ENCODE measurements around the gene CFAP210. TPM values are rescaled to one million over a fixed set of nuclear protein-coding genes. Genes with fewer than 3 reads are reported as not detected.
A peak's percentile ranks its signal among the peaks of the same experiment; 100 is the strongest.

The CFAP210 gene
- total and polyA plus RNA-seq, 4 donors, result 0.02 to 0.42 (median 0.21) TPM

- no peak for TF ChIP-seq ATF3 (IDR thresholded peaks at IDR 0.05)
Measured at GRCh38 chr2:169694894-169695260, 672 bp upstream of the CFAP210 start (continued).

GRCh38 chr2:169693360-169693759, 845 bp downstream of the CFAP210 start:
- no peak for DNase-seq (ENCODE audit: low spot score)
- no peak overlapping the region for H3K9ac ChIP-seq (ENCODE audit: low read depth in 1 of 2, low read length in 2 of 2)
- peak overlapping the region in 1 of 2 donors; percentile 32 for H3K27ac ChIP-seq (ENCODE audit: low read depth in 1 of 2, low read length in 2 of 2)
- H3K9me3 ChIP-seq (ENCODE audit: control insufficient read depth in 4 of 4, low read length in 3 of 4), result no peaks in the 10 kb centered on the region
- 6% methylated on average over 4 of the region's 4 CpGs for WGBS
- TF ChIP-seq GABPA (IDR thresholded peaks at IDR 0.05 in 1 of 2, conservative IDR thresholded peaks at IDR 0.05 in 1 of 2), result no peak
- no peak for TF ChIP-seq YY1 (IDR thresholded peaks at IDR 0.05)
- peak; percentile 40 for TF ChIP-seq ATF3 (IDR thresholded peaks at IDR 0.05)
- no peak for TF ChIP-seq EGR1 (IDR thresholded peaks at IDR 0.05; ENCODE audit: low read depth in 2 of 2)
- TF ChIP-seq FOXA2 (IDR thresholded peaks at IDR 0.05), result no peak
- TF ChIP-seq HNF4G (IDR thresholded peaks at IDR 0.05), result no peak
- no peak for TF ChIP-seq ZBTB33 (IDR thresholded peaks at IDR 0.05)
- TF ChIP-seq CTCF (IDR thresholded peaks at IDR 0.05; ENCODE audit: low read depth, low read length, missing input control), result no peak
- peak; percentile 74 for TF ChIP-seq SP1 (IDR thresholded peaks at IDR 0.05)
- no peak for TF ChIP-seq REST (IDR thresholded peaks at IDR 0.05)
- no peak for TF ChIP-seq JUND (IDR thresholded peaks at IDR 0.05)
- TF ChIP-seq RAD21 (IDR thresholded peaks at IDR 0.05), result peak; percentile 41 to 43
- TF ChIP-seq NR2F2 (IDR thresholded peaks at IDR 0.05), result no peak
- peak; percentile 66 to 75 for TF ChIP-seq HNF4A (conservative IDR thresholded peaks at IDR 0.05)
- no peak for TF ChIP-seq MAX (IDR thresholded peaks at IDR 0.05)
- peak; percentile 27 to 69 for TF ChIP-seq RXRA (IDR thresholded peaks at IDR 0.05)
- no peak for TF ChIP-seq FOXA1 (IDR thresholded peaks at IDR 0.05)
- no peak for TF ChIP-seq TAF1 (conservative IDR thresholded peaks at IDR 0.05)
- H3K27me3 ChIP-seq (ENCODE audit: control insufficient read depth in 4 of 4, insufficient read depth in 4 of 4, low read length in 3 of 4), result no peaks in the 10 kb centered on the region
- no peak overlapping the region for H3K4me3 ChIP-seq (ENCODE audit: low read depth in 1 of 3, low read length in 3 of 3)
- H3K36me3 ChIP-seq (ENCODE audit: control insufficient read depth in 4 of 4, insufficient read depth in 3 of 4, low read depth in 1 of 4, low read length in 3 of 4), result no peaks in the 10 kb centered on the region
- H3K4me1 ChIP-seq (ENCODE audit: control insufficient read depth in 4 of 4, insufficient read depth in 4 of 4, low read length in 3 of 4), result peaks cover 4 to 18% (median 13%) of the 10 kb centered on the region in 4 donors
